ENCODE data around the gene RGS9. TPM values are rescaled to one million over a fixed set of nuclear protein-coding genes. Genes with fewer than 3 reads are reported as not detected.

Gene RGS9
- total RNA-seq, 1 experiment from 2014 or later: 8.6 TPM

DNA sequence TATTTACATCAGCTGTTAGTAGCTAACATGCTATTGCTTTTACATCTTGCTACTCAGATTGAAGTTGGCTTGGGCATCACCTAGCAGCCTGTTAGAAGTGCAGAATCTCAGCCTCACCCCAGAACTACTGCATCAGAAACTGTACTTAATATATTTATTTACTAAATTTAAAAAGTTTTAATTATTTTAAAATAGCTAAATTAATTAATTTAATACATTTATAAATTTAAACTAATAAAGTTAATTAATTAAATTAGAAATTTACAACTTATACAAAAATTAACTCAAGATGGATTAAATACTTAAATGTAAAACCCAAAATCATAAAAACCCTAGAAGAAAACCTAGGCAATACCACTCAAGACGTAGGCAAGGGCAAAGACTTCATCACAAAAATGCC, 41.7 kb upstream of the RGS9 start:
- Histone ChIP-seq H3K9me2 (ENCODE audit: insufficient read depth) (no peaks in the 10 kb centered on the region), H3K36me3 (ENCODE audit: control insufficient read depth in 1 of 2, insufficient read depth in 2 of 2, low read length in 2 of 2) (no peaks in the 10 kb centered on the region), H3K79me2 (ENCODE audit: insufficient read depth, low read length) (no peaks in the 10 kb centered on the region), H3K4me1 (ENCODE audit: control insufficient read depth in 1 of 2, insufficient read depth in 2 of 2, low read length in 2 of 2) (peaks cover 8 to 17% of the 10 kb centered on the region in 2 experiments), H3K4me3 (replicated peaks in 1 of 2; ENCODE audit: low read depth in 1 of 2, low read length in 2 of 2) (no peak overlapping the region), H3K27ac (ENCODE audit: low read depth, low read length) (no peak overlapping the region), H4K20me1 (ENCODE audit: insufficient read depth) (no peaks in the 10 kb centered on the region), H3K4me2 (ENCODE audit: low read length) (no peak overlapping the region), H3K9ac (ENCODE audit: low read length) (no peak overlapping the region), H3K27me3 (ENCODE audit: insufficient read depth, low read length) (no peaks in the 10 kb centered on the region), H2AFZ (ENCODE audit: low read depth, low read length, poor library complexity, severe bottlenecking) (no peak overlapping the region), H3K9me3 (ENCODE audit: control insufficient read depth in 1 of 2, insufficient read depth in 1 of 2, low read depth in 1 of 2, low read length in 2 of 2) (no peaks in the 10 kb centered on the region)
- TF ChIP-seq POLR2A (IDR thresholded peaks at IDR 0.05; ENCODE audit: borderline replicate concordance, extremely low read depth, insufficient read depth, insufficient read length) (no peak), YY1 (IDR thresholded peaks at IDR 0.05; ENCODE audit: extremely low read depth, insufficient replicate concordance, low read depth, low read length) (no peak), SIN3A (IDR thresholded peaks at IDR 0.05; ENCODE audit: low read depth) (no peak), EZH2 (IDR thresholded peaks at IDR 0.05) (no peak), EZH2phosphoT487 (IDR thresholded peaks at IDR 0.05; ENCODE audit: borderline replicate concordance) (no peak), ZFX (IDR thresholded peaks at IDR 0.05) (no peak), FOSL1 (IDR thresholded peaks at IDR 0.05; ENCODE audit: low read depth) (no peak), ZNF274 (IDR thresholded peaks at IDR 0.05; ENCODE audit: low read depth, low read length) (no peak), ELF1 (IDR thresholded peaks at IDR 0.05; ENCODE audit: borderline replicate concordance, low read depth) (no peak), SRF (IDR thresholded peaks at IDR 0.05; ENCODE audit: low read depth) (no peak), SP1 (IDR thresholded peaks at IDR 0.05; ENCODE audit: low read depth) (no peak), JUND (IDR thresholded peaks at IDR 0.05) (no peak), RAD21 (IDR thresholded peaks at IDR 0.05; ENCODE audit: low read depth) (no peak), EGR1 (IDR thresholded peaks at IDR 0.05; ENCODE audit: low read depth) (no peak), CBX3 (IDR thresholded peaks at IDR 0.05; ENCODE audit: low read depth) (no peak)
- TF ChIP-seq, protein P1, sequence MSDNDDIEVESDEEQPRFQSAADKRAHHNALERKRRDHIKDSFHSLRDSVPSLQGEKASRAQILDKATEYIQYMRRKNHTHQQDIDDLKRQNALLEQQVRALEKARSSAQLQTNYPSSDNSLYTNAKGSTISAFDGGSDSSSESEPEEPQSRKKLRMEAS (IDR thresholded peaks at IDR 0.05): no peak
- TF ChIP-seq, protein P2, sequence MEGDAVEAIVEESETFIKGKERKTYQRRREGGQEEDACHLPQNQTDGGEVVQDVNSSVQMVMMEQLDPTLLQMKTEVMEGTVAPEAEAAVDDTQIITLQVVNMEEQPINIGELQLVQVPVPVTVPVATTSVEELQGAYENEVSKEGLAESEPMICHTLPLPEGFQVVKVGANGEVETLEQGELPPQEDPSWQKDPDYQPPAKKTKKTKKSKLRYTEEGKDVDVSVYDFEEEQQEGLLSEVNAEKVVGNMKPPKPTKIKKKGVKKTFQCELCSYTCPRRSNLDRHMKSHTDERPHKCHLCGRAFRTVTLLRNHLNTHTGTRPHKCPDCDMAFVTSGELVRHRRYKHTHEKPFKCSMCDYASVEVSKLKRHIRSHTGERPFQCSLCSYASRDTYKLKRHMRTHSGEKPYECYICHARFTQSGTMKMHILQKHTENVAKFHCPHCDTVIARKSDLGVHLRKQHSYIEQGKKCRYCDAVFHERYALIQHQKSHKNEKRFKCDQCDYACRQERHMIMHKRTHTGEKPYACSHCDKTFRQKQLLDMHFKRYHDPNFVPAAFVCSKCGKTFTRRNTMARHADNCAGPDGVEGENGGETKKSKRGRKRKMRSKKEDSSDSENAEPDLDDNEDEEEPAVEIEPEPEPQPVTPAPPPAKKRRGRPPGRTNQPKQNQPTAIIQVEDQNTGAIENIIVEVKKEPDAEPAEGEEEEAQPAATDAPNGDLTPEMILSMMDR (IDR thresholded peaks at IDR 0.05 in 2 of 3, conservative IDR thresholded peaks at IDR 0.05 in 1 of 3; ENCODE audit: borderline replicate concordance in 1 of 3, insufficient read depth in 1 of 3, low read depth in 2 of 3, low read length in 2 of 3): no peak
- TF ChIP-seq, protein P3, sequence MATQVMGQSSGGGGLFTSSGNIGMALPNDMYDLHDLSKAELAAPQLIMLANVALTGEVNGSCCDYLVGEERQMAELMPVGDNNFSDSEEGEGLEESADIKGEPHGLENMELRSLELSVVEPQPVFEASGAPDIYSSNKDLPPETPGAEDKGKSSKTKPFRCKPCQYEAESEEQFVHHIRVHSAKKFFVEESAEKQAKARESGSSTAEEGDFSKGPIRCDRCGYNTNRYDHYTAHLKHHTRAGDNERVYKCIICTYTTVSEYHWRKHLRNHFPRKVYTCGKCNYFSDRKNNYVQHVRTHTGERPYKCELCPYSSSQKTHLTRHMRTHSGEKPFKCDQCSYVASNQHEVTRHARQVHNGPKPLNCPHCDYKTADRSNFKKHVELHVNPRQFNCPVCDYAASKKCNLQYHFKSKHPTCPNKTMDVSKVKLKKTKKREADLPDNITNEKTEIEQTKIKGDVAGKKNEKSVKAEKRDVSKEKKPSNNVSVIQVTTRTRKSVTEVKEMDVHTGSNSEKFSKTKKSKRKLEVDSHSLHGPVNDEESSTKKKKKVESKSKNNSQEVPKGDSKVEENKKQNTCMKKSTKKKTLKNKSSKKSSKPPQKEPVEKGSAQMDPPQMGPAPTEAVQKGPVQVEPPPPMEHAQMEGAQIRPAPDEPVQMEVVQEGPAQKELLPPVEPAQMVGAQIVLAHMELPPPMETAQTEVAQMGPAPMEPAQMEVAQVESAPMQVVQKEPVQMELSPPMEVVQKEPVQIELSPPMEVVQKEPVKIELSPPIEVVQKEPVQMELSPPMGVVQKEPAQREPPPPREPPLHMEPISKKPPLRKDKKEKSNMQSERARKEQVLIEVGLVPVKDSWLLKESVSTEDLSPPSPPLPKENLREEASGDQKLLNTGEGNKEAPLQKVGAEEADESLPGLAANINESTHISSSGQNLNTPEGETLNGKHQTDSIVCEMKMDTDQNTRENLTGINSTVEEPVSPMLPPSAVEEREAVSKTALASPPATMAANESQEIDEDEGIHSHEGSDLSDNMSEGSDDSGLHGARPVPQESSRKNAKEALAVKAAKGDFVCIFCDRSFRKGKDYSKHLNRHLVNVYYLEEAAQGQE (IDR thresholded peaks at IDR 0.05; ENCODE audit: low read depth): no peak
- TF ChIP-seq, protein P4, sequence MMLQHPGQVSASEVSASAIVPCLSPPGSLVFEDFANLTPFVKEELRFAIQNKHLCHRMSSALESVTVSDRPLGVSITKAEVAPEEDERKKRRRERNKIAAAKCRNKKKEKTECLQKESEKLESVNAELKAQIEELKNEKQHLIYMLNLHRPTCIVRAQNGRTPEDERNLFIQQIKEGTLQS (IDR thresholded peaks at IDR 0.05): no peak
- TF ChIP-seq, protein P5, sequence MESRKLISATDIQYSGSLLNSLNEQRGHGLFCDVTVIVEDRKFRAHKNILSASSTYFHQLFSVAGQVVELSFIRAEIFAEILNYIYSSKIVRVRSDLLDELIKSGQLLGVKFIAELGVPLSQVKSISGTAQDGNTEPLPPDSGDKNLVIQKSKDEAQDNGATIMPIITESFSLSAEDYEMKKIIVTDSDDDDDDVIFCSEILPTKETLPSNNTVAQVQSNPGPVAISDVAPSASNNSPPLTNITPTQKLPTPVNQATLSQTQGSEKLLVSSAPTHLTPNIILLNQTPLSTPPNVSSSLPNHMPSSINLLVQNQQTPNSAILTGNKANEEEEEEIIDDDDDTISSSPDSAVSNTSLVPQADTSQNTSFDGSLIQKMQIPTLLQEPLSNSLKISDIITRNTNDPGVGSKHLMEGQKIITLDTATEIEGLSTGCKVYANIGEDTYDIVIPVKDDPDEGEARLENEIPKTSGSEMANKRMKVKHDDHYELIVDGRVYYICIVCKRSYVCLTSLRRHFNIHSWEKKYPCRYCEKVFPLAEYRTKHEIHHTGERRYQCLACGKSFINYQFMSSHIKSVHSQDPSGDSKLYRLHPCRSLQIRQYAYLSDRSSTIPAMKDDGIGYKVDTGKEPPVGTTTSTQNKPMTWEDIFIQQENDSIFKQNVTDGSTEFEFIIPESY (IDR thresholded peaks at IDR 0.05; ENCODE audit: extremely low read depth, insufficient replicate concordance, low read length): no peak
- ChIA-PET POLR2A (no interaction called here), RAD21 (ENCODE audit: low non-redundant PET in 1 of 2, low total read pairs in 2 of 2, uncharacterized antibody in 2 of 2, unreplicated experiment in 2 of 2) (no interaction called here), CTCF (no interaction called here)
- BruUV-seq (replicated peaks): no TSS peak
- intact Hi-C loops (cut with micrococcal nuclease): no loop called here
- DNase-seq (ENCODE audit: low read depth, low spot score) (no peak), ATAC-seq (no peak)
